HepG2 (cell line): ENCODE results near the gene PIP4K2C. TPM values are rescaled to one million over a fixed set of nuclear protein-coding genes. Genes with fewer than 3 reads are reported as not detected.

Experiments
- ATAC-seq: fragments of 200-7000 bp; cut with Tn5 transposase; 3 replicates; pipeline ENCODE4 v1.9.1; 2020; ENCODE audit warnings: mild to moderate bottlenecking, moderate library complexity
- BruUV-seq: library from RNA; stranded (reverse); fragments of 400-500 nt; replicated peaks from 2 replicates; lab custom pipeline; 2021; lab: Mats Ljungman, UMichigan
- CTCF ChIA-PET: fragments of 300-600 bp; formaldehyde crosslinking; extraction: SDS; loops from one replicate; lab custom pipeline; 2021; ENCODE audit warnings: low total read pairs, inconsistent platforms, low intra/inter-chr PET ratio; lab: Yijun Ruan, JAX
- POLR2A ChIA-PET: fragments of 350-600 bp; sonication (Branson Sonifier 250); formaldehyde crosslinking; loops from one replicate; lab custom pipeline; 2020; ENCODE audit warnings: antibody characterized with exemption, inconsistent platforms; lab: Yijun Ruan, JAX
- DNase-seq: peaks from one replicate; pipeline ENCODE4 v3.0.0-alpha.2; 2015; ENCODE audit warnings: low spot score
- FAIRE-seq: peaks from 3 replicates; lab custom pipeline; 2011; peaks lifted over from hg19 to GRCh38; lab: Jason Lieb, UNC
- H2AFZ ChIP-seq: one replicate; pipeline ENCODE4 v1.6.1; 2011; ENCODE audit warnings: low read length, inconsistent platforms
- H3K27ac ChIP-seq: fragments of 300-600 bp; 3 replicates; pipeline ENCODE4 v1.8.0; 2011; ENCODE audit warnings: mixed run types, mild to moderate bottlenecking, mixed read lengths, low read length, inconsistent platforms; ENCODE audit not compliant: insufficient read depth; ENCODE audit errors: extremely low read length
- H3K27me3 ChIP-seq, 2 experiments: fragments of 200-600 bp in 1 of 2; 2 replicates in 1 of 2; 3 replicates in 1 of 2; pipeline versions ENCODE4 v1.6.0 to v1.8.0; 2011; ENCODE audit warnings: low read length in 2 of 2, mild to moderate bottlenecking in 2 of 2, moderate library complexity in 2 of 2, inconsistent platforms in 1 of 2; ENCODE audit not compliant: insufficient read depth in 2 of 2, control insufficient read depth in 1 of 2
- H3K36me3 ChIP-seq, 2 experiments: fragments of 200-600 bp in 1 of 2; replicated peaks in 1 of 2; 2 replicates in 1 of 2; 3 replicates in 1 of 2; pipeline versions ENCODE4 v1.5.1 to v1.8.0; 2011; ENCODE audit warnings: low read length in 2 of 2, inconsistent platforms in 1 of 2; ENCODE audit not compliant: insufficient read depth in 2 of 2, control insufficient read depth in 1 of 2
- H3K4me1 ChIP-seq: 2 replicates; pipeline ENCODE4 v1.5.1; 2012; ENCODE audit warnings: low read length, inconsistent platforms; ENCODE audit not compliant: insufficient read depth
- H3K4me2 ChIP-seq: 2 replicates; pipeline ENCODE4 v1.6.0; 2011; ENCODE audit warnings: low read depth, low read length, inconsistent platforms
- H3K4me3 ChIP-seq, 3 experiments: fragments of 200-600 bp in 1 of 3; sonication (generic), shearing (Covaris generic) in 1 of 3; replicated peaks in 1 of 3; 2 replicates each; pipeline ENCODE4 v1.5.1; 2011 to 2016; ENCODE audit warnings: low read length in 3 of 3, inconsistent platforms in 2 of 3, low read depth in 2 of 3, mild to moderate bottlenecking in 2 of 3, control low read depth in 1 of 3, mixed read lengths in 1 of 3; ENCODE audit not compliant: insufficient read depth in 1 of 3
- H3K79me2 ChIP-seq: one replicate; pipeline ENCODE4 v1.6.1; 2011; ENCODE audit warnings: low read length, inconsistent platforms; ENCODE audit not compliant: insufficient read depth
- H3K9ac ChIP-seq: 2 replicates; pipeline ENCODE4 v1.6.0; 2011; ENCODE audit warnings: mild to moderate bottlenecking, low read depth, low read length, inconsistent platforms; ENCODE audit not compliant: insufficient read depth
- H3K9me3 ChIP-seq: 2 replicates; pipeline ENCODE4 v1.5.1; 2012; ENCODE audit warnings: mild to moderate bottlenecking, low read length
- H4K20me1 ChIP-seq: 2 replicates; pipeline ENCODE4 v1.6.0; 2011; ENCODE audit warnings: inconsistent platforms, mild to moderate bottlenecking, low read length, moderate library complexity; ENCODE audit not compliant: insufficient read depth
- HMGXB3 ChIP-seq: sonication (generic); formaldehyde crosslinking; IDR thresholded peaks from 2 replicates; pipeline ENCODE4 v1.4.0; 2020; ENCODE audit warnings: missing genetic modification reagents, borderline replicate concordance
- MLXIP ChIP-seq: sonication (generic); formaldehyde crosslinking; IDR thresholded peaks from 2 replicates; pipeline ENCODE4 v1.9.0; 2021; ENCODE audit warnings: missing genetic modification reagents, borderline replicate concordance
- TCF7L2 ChIP-seq: IDR thresholded peaks from 2 replicates; pipeline ENCODE4 v1.6.1; 2011; ENCODE audit warnings: mild to moderate bottlenecking, low read depth, low read length, moderate library complexity
- ZBTB25 ChIP-seq: IDR thresholded peaks from 2 replicates; pipeline ENCODE4 v1.6.1; 2018; ENCODE audit warnings: missing genetic modification reagents
- ZNF121 ChIP-seq: sonication (generic); formaldehyde crosslinking; IDR thresholded peaks from 2 replicates; pipeline ENCODE4 v1.5.0; 2020; ENCODE audit warnings: mild to moderate bottlenecking, missing genetic modification reagents
- ZNF232 ChIP-seq: sonication (generic); formaldehyde crosslinking; IDR thresholded peaks from 2 replicates; pipeline ENCODE4 v1.4.0; 2020; ENCODE audit warnings: missing genetic modification reagents, borderline replicate concordance
- ZNF484 ChIP-seq: sonication (generic); formaldehyde crosslinking; IDR thresholded peaks from 2 replicates; pipeline ENCODE4 v1.5.1; 2020; ENCODE audit warnings: mild to moderate bottlenecking, low read depth, missing genetic modification reagents, borderline replicate concordance
- ZNF687 ChIP-seq: sonication (generic); formaldehyde crosslinking; IDR thresholded peaks from 2 replicates; pipeline ENCODE4 v1.5.1; 2020; ENCODE audit warnings: mild to moderate bottlenecking, missing genetic modification reagents, moderate library complexity
- WGBS: methylation state at CpG from one replicate; pipeline ENCODE4 v1.1.6; 2017; ENCODE audit warnings: low lambda C conversion rate; 5-methylcytosine and 5-hydroxymethylcytosine counted together
- in situ Hi-C: cut with HindIII; loops from 2 replicates; pipeline ENCODE4 v1.10.0; 2017; ENCODE audit warnings: low pct_unique_long_range_greater_than_20kb; ENCODE audit not compliant: extremely low pct_ligation_motif_present
- intact Hi-C: fragments of 100-400 bp; cut with micrococcal nuclease; formaldehyde crosslinking; loops from one replicate; pipeline ENCODE4 v1.10.0; 2022; ENCODE audit not compliant: unreplicated experiment
- polyA plus RNA-seq, 8 experiments: library from polyadenylated mRNA; depleted of rRNA in 3 of 8; stranded (reverse) in 7 of 8; unstranded in 1 of 8; fragments of >200 nt; fragmentation: Illumina TruSeq in 4 of 8; extraction: Trizol in 4 of 8; gene quantifications; 2 replicates each; pipeline versions ENCODE4 v1.2.1 to v1.2.3, GENCODE V29; 2011 to 2016; ENCODE audit warnings: low read depth in 4 of 8, missing spikeins in 1 of 8, mixed read lengths in 1 of 8; ENCODE audit not compliant: insufficient read depth in 1 of 8
- total RNA-seq, 5 experiments: library from RNA; depleted of rRNA; stranded (reverse); fragments of >200 nt; fragmentation: Illumina TruSeq; extraction: Trizol; gene quantifications; 2 replicates each; pipeline ENCODE4 v1.2.3, GENCODE V29; 2016; ENCODE audit warnings: low read depth in 1 of 5

The PIP4K2C gene
- total and polyA plus RNA-seq, 2 of the 13 experiments (the other 11 are each of a cell fraction or from before 2014, with no cell fraction given) = 23.3 to 26.4 TPM

- TF ChIP-seq ZNF687 (CRISPR knock-in tag) (no peak), ZNF121 (no peak)
- TF ChIP-seq, all 625 proteins: peak for 0
Measured at GRCh38 chr12:57615637-57616036, 24.6 kb downstream of the PIP4K2C start (continued).

- DNase-seq (no peak), FAIRE-seq (no peak), ATAC-seq (no peak)
- H3K27ac ChIP-seq = no peak overlapping the region
- 91% methylated on average over 3 of the region's 3 CpGs for WGBS
- BruUV-seq = no TSS peak
- peaks cover 48% of the 10 kb centered on the region for H3K4me1 ChIP-seq
- no peaks in the 10 kb centered on the region for H3K36me3 ChIP-seq
- intact Hi-C loops (no loop called here), in situ Hi-C loops (no loop called here)
- ChIA-PET POLR2A (interaction anchor here (1.4 kb wide), 1 partner anchor 36 kb away, joined by 3 read pairs; no protein-coding TSS in a partner anchor), CTCF (no interaction called here)
- H4K20me1 ChIP-seq = no peaks in the 10 kb centered on the region
- no peaks in the 10 kb centered on the region for H3K9me3 ChIP-seq
- H3K79me2 ChIP-seq = no peaks in the 10 kb centered on the region
- no peak overlapping the region for H3K9ac ChIP-seq
- H3K4me2 ChIP-seq = no peak overlapping the region
- H2AFZ ChIP-seq = no peak overlapping the region
- no peak overlapping the region for H3K4me3 ChIP-seq
- peaks cover 15 to 27% of the 10 kb centered on the region in 2 experiments for H3K27me3 ChIP-seq
- TF ChIP-seq ZNF232 (CRISPR knock-in tag) = no peak
- no peak for TF ChIP-seq HMGXB3
- no peak for TF ChIP-seq TCF7L2
- no peak for TF ChIP-seq ZNF484 (CRISPR knock-in tag)
- no peak for TF ChIP-seq MLXIP (CRISPR knock-in tag)
- no peak for TF ChIP-seq ZBTB25 (CRISPR knock-in tag)
Measured at GRCh38 chr12:57616383-57617101, 25.6 kb downstream of the PIP4K2C start.
